Measurements from ENCODE around the gene FBLN1. TPM values are rescaled to one million over a fixed set of nuclear protein-coding genes. Genes with fewer than 3 reads are reported as not detected.

FBLN1 gene
- polyA plus RNA-seq, 1 donor from 2014 or later, result 3.4 TPM

- Histone ChIP-seq H3K27ac (ENCODE audit: low read length) (no peak overlapping the region), H3F3A (ENCODE audit: insufficient read depth, low read length, poor library complexity, severe bottlenecking) (no peaks in the 10 kb centered on the region), H3K9me3 (ENCODE audit: low read length) (no peaks in the 10 kb centered on the region), H4K20me1 (ENCODE audit: insufficient read depth) (no peaks in the 10 kb centered on the region), H2AFZ (ENCODE audit: low read depth, low read length) (no peak overlapping the region), H3K79me2 (replicated peaks; ENCODE audit: insufficient read depth, low read length) (no peaks in the 10 kb centered on the region), H3K9ac (ENCODE audit: low read length) (no peak overlapping the region), H3K27me3 (ENCODE audit: insufficient read depth, low read depth, low read length) (no peaks in the 10 kb centered on the region), H3K9me2 (ENCODE audit: insufficient read depth, low read length) (no peaks in the 10 kb centered on the region), H3K4me3 (ENCODE audit: low read length) (no peak overlapping the region), H3K4me2 (ENCODE audit: low read length) (no peak overlapping the region), H3K36me3 (ENCODE audit: insufficient read depth, low read length) (no peaks in the 10 kb centered on the region)
- no peak for TF ChIP-seq SMC3 (conservative IDR thresholded peaks at IDR 0.05; ENCODE audit: poor library complexity)
Measured at GRCh38 chr22:45549762-45550378, 47.2 kb downstream of the FBLN1 start.

DNA sequence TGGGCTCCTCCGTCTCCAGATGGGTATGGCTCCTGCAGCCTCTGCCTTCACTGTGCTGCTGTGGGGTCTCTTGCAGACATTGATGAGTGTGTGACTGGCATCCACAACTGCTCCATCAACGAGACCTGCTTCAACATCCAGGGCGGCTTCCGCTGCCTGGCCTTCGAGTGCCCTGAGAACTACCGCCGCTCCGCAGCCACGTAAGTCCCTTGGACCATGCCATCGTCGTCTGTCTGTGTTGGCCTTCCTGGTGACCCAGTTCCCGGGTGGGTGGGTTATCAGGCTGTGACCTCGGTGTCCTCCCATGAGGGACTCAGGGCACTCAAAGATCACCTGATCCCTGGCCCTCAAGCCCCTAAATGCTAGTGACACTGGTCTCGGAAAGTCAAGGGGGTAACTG lies 47.7 kb downstream of the FBLN1 start:
- Histone ChIP-seq H3K79me2 (replicated peaks; ENCODE audit: insufficient read depth, low read length) (no peaks in the 10 kb centered on the region), H2AFZ (ENCODE audit: low read depth, low read length) (no peak overlapping the region), H3K27ac (ENCODE audit: low read length) (no peak overlapping the region), H3K9me3 (ENCODE audit: low read length) (no peaks in the 10 kb centered on the region), H3F3A (ENCODE audit: insufficient read depth, low read length, poor library complexity, severe bottlenecking) (no peaks in the 10 kb centered on the region), H4K20me1 (ENCODE audit: insufficient read depth) (no peaks in the 10 kb centered on the region), H3K9ac (ENCODE audit: low read length) (no peak overlapping the region), H3K9me2 (ENCODE audit: insufficient read depth, low read length) (no peaks in the 10 kb centered on the region), H3K4me3 (ENCODE audit: low read length) (no peak overlapping the region), H3K27me3 (ENCODE audit: insufficient read depth, low read depth, low read length) (no peaks in the 10 kb centered on the region), H3K36me3 (ENCODE audit: insufficient read depth, low read length) (no peaks in the 10 kb centered on the region), H3K4me2 (ENCODE audit: low read length) (no peak overlapping the region)
- TF ChIP-seq CTCF (IDR thresholded peaks at IDR 0.05; ENCODE audit: poor library complexity, severe bottlenecking), result no peak

GRCh38 chr22:45550891-45551290 lies 48.2 kb downstream of the FBLN1 start:
- no peaks in the 10 kb centered on the region for H3K36me3 ChIP-seq (ENCODE audit: insufficient read depth, low read length)
- H2AFZ ChIP-seq (ENCODE audit: low read depth, low read length), result no peak overlapping the region
- H3K79me2 ChIP-seq (replicated peaks; ENCODE audit: insufficient read depth, low read length), result no peaks in the 10 kb centered on the region
- H3K4me2 ChIP-seq (ENCODE audit: low read length), result no peak overlapping the region
- H3F3A ChIP-seq (ENCODE audit: insufficient read depth, low read length, poor library complexity, severe bottlenecking), result no peaks in the 10 kb centered on the region
- no peak overlapping the region for H3K4me3 ChIP-seq (ENCODE audit: low read length)
- TF ChIP-seq SMC3 (conservative IDR thresholded peaks at IDR 0.05; ENCODE audit: poor library complexity) (no peak), MXI1 (conservative IDR thresholded peaks at IDR 0.05; ENCODE audit: poor library complexity, severe bottlenecking) (no peak), TAF1 (IDR thresholded peaks at IDR 0.05; ENCODE audit: low read depth) (no peak), EZH2 (IDR thresholded peaks at IDR 0.05; ENCODE audit: borderline replicate concordance, insufficient read depth, low read length, poor library complexity, severe bottlenecking) (no peak), RAD21 (conservative IDR thresholded peaks at IDR 0.05) (no peak), REST (IDR thresholded peaks at IDR 0.05; ENCODE audit: borderline replicate concordance) (no peak), CTCF (IDR thresholded peaks at IDR 0.05; ENCODE audit: poor library complexity, severe bottlenecking) (no peak), EP300 (conservative IDR thresholded peaks at IDR 0.05; ENCODE audit: poor library complexity, severe bottlenecking) (no peak), POLR2AphosphoS5 (IDR thresholded peaks at IDR 0.05) (no peak)
- no peaks in the 10 kb centered on the region for H3K9me3 ChIP-seq (ENCODE audit: low read length)
- H3K9ac ChIP-seq (ENCODE audit: low read length), result no peak overlapping the region
- H3K9me2 ChIP-seq (ENCODE audit: insufficient read depth, low read length), result no peaks in the 10 kb centered on the region
- no peaks in the 10 kb centered on the region for H3K27me3 ChIP-seq (ENCODE audit: insufficient read depth, low read depth, low read length)
- H4K20me1 ChIP-seq (ENCODE audit: insufficient read depth), result no peaks in the 10 kb centered on the region
- H3K27ac ChIP-seq (ENCODE audit: low read length), result no peak overlapping the region

All from neural cell (in vitro differentiated cells).